ENCODE results near the gene RALY.

RALY gene

DNA sequence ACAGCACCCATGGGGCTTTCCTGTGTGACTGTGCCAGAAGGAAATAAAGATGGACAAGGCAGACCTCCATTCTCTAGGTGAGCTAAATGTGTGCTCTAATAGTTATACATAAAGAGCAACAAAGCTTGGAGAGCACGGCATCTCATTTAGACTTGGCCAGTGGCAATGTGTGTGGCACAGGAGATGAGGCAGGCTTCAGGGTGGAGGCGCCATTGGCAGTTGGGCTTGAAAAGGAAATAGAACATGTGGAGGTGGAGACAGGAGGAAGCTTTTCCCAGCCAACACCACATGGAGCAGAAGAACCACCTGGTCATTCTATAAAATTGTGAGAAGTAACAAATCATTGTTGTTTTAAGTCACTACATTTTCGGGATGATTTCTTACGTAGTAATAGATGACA lies 3.6 kb upstream of the RALY start:
- DNase-seq = no peak

DNA sequence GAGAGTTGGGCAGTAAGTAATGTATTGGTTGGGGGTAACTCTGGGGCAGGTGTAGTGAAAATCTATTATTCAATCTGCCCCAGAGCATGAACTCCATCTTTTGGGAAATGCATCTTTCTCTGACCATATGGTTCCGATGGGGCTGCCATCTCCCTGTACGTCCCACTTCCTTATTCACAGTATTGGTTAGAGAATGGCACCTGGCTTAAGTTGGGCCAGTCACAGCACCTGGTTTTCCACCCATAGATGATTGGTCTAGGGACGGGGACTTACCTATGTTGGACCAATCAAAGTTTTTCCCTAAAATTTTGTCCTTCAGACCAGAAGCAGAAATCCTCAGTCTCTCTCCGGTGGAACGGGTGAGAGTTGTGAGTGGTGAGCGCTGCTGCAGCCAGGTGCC lies 2.2 kb upstream of the RALY start:
- no peak for DNase-seq

DNA sequence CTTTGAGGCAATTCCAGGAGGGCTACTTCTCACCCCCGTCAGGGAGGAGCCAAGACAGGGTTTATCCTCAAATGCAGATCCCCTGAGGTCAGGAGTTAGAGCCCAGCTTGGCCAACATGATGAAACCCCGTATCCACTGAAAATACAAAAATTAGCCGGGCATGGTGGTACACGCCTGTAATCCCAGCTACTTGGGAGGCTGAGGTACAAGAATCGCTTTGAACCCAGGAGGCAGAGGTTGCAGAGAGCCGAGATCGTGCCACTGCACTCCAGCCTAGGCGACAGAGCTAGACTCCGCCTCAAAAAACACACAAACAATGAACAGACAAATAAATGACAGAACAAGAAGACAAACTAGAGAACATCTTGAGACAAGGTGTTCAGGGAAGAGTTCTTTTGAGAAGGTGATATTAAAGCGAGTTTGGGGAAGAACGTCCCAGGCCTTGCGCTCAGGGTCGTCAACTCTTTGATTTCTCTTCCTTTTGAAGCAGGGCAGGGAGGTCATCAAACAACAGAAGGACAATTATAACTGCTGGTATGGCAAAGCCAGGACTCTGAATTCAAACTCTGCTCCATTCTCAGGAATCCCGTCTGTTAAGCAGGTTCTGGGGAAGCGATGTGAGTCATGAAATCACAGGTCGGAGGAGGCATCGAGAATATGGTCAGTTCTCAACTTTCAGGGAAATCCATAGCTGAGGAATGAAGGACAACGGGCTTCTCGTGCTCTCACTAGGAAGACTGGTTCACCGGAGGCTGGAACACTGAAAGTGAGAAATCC lies 1.4 kb upstream of the RALY start:
- no peak for DNase-seq

DNA sequence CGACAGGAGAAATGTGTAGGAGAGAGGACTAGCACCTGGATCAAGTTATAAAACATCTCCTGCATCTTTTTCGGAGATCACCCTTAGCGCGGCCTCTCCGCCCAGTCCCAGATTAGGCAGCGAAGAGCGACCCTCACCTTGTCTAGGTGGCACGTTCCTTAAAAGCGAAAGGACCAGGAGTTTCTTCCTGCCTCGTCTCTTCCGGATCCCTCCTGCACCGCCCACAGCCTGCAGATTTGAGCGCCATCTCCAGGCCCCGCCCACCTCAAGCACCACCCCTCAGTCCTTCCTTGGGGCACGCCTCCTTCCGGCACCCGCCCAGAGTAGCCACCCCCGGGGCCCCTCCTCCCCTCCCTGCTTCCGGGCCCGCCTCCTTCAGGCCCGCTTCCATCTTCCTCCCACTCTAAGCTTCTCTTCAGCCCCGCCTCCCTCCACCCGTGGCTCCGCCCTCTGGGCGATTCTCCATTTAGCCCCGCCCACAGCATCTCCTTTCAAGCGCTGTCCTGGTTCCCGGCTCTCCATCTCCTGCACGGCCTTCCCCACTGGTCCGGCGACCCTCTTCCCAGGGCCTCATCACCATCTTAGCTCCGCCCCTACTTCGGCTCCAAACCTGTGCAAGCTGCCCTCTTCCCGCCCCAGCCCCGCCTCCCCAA lies 662 bp upstream of the RALY start:
- DNase-seq = peak; percentile 98

DNA sequence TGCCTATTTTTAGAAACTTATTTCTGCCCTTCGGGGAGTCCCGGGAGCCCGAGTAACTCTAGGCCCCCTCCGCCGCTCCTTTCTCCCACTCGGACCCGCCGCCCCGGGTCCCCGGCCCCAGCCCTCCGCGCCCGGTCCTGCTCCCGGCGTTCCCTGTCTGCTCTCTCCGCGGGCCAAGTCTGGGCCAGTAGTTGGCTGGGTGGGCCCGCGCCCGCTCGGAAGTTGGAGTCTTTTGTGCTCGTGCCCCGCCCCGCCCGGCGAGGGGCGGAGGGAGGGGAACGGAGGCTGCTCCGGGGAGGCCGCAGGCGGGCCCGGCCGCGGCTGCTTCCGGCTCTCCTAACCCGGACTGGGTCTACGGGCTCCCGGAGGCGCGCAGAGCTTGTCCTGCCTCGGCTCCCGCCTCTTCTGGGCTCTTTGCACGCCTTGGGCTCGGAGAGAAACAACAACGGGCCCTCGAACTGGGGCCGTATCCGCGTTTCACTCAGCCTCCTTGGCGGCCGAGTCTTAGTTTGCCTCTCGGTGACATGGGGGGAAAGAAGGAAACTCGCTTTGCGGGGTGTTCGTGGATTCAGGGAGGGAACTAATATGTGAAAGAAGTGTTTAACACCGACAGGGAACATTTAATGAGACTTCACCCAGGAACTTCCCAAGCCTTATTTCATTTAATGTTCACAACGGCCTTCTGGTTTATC lies 657 bp downstream of the RALY start:
- no peak for DNase-seq

DNA sequence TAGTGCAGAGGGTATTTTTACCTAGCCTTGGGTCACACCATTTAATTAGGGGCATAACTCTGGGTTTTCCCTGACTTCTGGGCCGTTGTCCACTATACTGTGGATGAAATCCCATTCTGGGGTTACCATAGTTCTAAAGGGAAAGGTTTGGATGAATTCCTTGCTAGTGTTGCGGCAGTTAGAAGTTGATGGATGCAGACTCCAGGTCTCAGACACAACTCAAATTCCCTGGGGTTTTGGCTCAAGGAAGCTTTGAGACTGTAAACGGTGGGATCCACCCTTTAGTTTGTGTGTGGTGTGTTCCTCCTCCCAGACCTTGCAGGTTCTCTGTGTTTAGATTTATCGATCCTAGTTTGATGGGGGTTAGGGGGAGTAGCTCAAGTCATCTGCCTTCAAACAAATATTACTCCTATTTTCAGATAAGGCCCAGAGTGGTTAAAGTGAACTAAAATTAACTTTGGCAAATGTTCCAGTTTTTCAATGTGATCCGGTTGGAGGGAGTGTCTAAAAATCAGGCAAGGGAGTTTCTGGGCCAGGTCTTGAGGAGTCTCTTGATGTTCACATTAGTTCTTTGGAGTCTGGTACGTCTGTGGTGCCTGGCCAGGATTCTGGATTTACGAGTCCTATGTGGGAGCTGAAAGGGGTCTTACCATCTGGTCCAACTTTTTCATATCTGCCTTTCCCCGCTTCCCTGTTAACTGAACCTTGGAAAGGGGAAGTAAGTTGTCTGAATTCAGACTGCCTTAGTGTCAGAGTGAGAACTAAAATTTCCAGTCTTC lies 1.5 kb downstream of the RALY start:
- no peak for DNase-seq

DNA sequence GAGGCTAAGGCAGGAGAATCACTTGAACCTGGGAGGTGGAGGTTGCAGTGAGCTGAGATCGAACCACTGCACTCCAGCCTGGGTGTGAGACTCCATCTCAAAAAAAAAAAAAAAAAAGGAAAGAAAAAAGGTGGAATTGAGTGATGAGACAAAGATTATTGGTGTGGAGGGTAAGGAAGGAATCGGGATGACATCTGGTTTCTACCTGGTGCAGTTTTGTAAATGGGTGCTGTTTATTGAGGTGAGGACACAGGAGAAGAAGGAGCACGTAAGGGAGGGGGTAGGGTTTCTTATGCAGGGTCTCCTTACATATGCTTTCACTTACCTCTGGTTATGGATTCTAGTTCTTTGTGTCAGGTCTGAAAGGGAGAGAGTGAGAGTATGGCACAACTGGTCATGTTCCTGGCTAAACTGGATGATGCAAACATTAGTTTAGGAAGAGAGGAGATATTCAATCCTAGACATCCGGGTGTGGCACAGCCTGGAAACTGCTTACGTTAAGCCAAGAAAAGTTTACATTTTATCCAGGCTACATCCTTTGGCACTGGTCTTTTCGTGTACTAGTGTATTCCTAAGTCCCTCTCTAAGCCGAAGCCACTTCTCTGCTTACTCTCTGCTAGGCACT lies 5.4 kb downstream of the RALY start:
- DNase-seq = no peak

GRCh38 chr20:34001378-34001777 lies 7.7 kb downstream of the RALY start:
- DNase-seq = no peak

- no peak for DNase-seq
Observed at GRCh38 chr20:34004227-34004626, 10.5 kb downstream of the RALY start.

DNA sequence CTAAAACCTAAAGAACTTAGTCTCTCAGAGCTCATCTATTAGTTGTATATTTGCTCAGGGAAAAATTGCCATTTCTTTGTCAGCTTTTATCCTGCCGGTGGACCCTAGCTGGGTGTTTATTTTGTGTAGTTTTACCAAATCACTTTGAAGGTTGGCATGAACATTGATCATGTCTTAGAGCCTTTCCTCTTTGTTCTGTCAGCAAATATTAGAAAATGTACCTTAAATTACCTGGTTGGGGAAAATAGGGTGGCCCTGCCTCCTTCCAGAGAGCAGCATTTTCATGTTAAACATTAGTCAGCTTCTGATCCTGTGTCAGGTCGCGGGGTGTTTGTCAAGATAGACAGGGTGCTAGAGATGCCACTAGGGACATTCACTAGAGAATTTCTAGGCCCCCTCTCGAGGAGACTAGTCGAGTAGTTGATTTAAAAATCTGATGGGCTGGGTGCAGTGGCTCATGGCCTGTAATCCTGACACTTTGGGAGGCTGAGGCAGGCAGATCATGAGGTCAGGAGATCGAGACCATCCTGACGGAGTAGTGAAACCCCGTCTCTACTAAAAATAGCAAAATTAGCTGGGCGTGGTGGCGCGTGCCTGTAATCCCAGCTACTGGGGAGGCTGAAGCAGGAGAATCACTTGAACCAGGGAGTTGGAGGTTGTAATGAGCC lies 11.2 kb downstream of the RALY start:
- DNase-seq = no peak

DNA sequence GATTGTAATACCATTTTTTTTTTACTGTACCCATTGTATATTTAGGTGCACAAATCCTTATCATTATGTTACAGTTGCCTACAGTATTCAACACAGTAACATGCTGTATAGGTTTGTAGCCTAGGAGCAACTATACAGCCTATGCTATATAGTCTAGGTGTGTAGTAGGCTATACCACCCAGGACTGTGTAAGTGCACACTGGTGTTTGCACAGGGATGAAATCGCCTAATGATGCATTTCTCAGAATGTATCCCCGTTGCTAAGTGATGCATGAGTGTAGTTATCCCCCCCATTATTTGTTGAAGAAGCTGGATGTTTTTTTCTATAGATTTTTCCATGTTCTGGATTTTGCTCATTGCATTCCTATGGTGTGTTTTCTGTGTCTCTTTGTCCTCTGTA lies 12.9 kb downstream of the RALY start:
- DNase-seq = no peak

DNA sequence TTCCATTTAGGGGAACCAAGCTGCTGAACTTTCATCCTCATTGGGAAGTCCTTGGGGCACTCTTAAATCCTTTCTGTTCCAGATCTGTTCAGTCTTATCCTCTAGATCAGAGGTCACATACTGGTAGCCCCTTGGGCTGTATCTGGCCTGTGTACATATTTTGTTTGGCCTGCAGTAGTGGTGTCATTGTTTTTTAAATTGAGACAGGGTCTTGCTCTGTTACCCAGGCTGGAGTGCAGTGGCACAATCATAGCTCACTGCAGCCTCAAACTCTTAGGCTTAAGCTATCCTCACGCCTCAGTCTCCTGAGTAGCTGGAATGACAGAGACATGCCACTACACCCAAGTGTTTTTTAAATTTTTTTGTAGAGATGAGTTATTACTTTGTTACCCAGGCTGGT lies 14.8 kb downstream of the RALY start:
- no peak for DNase-seq

DNA sequence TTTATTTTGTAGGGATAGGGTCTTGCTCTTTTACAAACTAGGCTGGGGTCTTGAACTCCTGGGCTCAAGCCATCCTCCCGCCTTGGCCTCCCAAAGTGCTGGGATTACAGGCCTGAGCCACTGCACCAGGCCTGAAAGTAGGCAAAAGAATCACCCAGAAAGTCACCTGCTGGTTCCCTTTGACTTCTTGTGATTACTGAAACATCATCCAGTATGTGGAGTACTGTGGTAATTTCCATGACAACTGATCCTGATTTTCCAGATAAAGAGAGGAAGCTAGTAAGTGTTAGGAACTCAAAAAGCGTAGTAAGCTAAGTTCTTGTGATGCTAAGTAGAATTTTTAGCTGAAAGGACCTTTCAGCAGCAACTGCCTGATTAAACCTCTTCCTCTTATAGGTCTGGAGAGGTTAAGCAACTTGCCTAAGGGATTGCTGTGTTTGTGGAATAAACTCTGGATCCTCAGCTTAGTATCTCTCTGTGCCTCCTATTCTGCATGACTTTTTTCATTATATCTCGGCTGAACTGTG lies 16.8 kb downstream of the RALY start:
- no peak for DNase-seq

DNA sequence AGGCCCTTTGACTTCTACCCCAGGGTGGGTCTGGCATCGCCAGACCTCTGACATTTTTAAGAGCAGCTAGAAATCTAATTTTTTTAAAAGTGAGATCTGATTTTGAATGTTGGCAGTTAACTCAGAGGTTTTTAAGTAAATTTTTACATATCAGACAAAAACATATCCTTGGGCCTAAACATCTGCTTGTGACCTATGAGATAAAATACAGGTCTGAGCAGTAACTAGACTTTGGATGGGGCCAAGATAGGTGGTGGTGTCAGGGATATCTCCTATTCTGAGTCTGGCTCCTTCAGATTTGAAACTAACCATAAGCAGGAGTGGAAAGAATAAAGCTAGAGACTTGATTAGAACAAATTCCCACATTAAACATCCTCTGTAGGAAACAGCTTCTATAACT lies 17.6 kb downstream of the RALY start:
- no peak for DNase-seq

- DNase-seq = no peak
Observed at GRCh38 chr20:34012330-34012729, 18.6 kb downstream of the RALY start.

GRCh38 chr20:34012735-34013134 lies 19.0 kb downstream of the RALY start:
- DNase-seq = no peak

DNA sequence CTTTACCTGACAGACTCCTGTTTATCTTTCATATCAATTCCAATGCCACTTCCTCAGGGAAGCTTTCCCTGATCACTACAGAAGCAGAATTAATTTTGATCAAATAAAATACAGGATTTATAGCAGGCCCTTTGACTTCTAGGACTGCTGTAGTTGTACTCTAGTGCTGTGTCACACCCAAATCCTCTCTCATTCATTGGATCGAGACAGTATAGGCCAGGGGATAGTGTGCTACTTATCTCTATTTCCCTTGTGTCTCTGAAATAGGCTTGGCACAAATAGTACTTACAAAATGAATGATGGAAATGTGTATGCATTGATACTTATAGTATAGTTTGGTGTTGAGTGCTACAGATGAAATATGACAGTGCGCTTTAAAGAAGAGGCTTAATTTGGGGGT lies 19.8 kb downstream of the RALY start:
- DNase-seq = no peak

- DNase-seq = no peak
Observed at GRCh38 chr20:34014878-34015277, 21.2 kb downstream of the RALY start.

DNA sequence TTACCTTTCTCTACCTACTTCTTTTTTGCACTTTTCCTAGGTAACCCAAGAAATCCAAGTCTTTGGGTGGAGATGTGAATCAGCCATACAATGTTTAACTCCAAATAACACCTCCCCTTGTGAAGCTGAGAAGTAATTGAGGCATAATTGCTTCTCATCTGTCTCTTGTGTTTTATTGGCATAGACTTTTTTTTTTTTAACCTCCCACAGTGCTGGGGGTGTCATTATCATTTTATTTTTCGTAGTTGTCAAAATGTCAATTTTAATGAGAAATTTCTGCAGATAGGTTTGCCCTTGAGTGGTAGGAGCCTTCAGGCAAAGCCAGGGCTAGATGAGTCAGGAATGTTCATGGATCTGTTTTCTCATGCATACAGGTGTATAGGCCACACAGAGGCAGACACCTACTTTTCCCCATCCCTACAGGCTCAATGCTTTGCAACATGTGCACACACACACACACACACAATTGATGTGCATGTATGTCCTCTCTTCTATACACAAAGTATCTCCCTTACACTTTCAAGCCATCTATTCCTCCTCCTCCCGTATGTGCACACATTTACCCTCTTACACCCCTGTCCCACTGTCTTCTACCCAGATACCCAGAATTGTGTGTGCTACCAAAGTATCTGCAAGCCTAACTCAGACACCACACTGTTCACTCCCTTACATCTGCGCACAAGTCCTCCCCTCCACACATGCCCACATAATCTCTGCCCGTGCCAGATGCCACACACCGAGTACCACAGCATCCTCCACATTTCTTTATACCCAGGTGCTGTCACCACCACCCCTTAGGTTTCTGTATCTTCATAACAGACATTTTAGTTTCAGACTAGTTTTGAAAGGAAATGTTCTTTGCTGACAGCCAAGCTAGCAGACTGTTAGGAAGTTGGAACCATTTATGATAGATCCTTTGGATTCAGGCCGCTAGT lies 22.0 kb downstream of the RALY start:
- DNase-seq = no peak

- DNase-seq = no peak
Observed at GRCh38 chr20:34016736-34017135, 23.0 kb downstream of the RALY start.

DNA sequence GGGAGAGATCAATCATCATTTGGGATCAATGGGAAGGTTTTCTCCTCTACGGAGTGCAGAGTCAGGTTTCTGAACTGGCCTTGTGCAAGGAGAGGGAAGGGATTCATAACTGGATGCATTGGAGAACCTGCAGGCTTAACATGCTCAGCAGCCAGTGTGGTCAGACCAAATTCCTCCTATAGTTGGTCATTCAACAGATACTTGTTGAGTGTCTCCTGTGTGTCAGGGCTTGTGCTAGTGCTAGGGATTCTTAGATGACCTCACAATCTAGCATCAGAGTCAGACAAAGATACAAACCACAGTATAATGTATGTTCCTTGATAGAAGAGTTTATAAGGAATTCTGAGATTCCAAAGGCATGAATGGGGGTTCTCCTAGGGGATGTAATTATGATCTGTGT lies 23.9 kb downstream of the RALY start:
- no peak for DNase-seq

Measured in NCI-H187 treated with DMSO at 0.1 percent for 48 hours (cell line).